Activated naive CD4-positive, alpha-beta T cell treated with Interleukin-2 at 50 U/mL for 16 hours (primary cell): ENCODE results near the gene TMEM132D.

Source experiments
- DNase-seq: peaks from one replicate; pipeline ENCODE4 v3.0.0-alpha.2; 2020

The TMEM132D gene

GRCh38 chr12:129527506-129527905 lies 376.3 kb downstream of the TMEM132D start:
- no peak for DNase-seq

- no peak for DNase-seq
These were observed 380.2 kb downstream of the TMEM132D start for GRCh38 chr12:129523621-129524020.

- no peak for DNase-seq
These were observed 383.1 kb downstream of the TMEM132D start for GRCh38 chr12:129520739-129521138.

GRCh38 chr12:129503802-129504201 lies 400.0 kb downstream of the TMEM132D start:
- DNase-seq: no peak

- DNase-seq: no peak
These were observed 407.6 kb downstream of the TMEM132D start for GRCh38 chr12:129496226-129496625.

- no peak for DNase-seq
These were observed 409.1 kb downstream of the TMEM132D start for GRCh38 chr12:129494766-129495165.

GRCh38 chr12:129494260-129494659 lies 409.6 kb downstream of the TMEM132D start:
- DNase-seq: no peak

- no peak for DNase-seq
These were observed 414.6 kb downstream of the TMEM132D start for GRCh38 chr12:129489100-129489676.

GRCh38 chr12:129486931-129487330 lies 416.9 kb downstream of the TMEM132D start:
- no peak for DNase-seq

- no peak for DNase-seq
These were observed 420.5 kb downstream of the TMEM132D start for GRCh38 chr12:129483111-129483893.

GRCh38 chr12:129481921-129482320 lies 421.9 kb downstream of the TMEM132D start:
- DNase-seq: no peak

- no peak for DNase-seq
These were observed 433.6 kb downstream of the TMEM132D start for GRCh38 chr12:129470196-129470595.

GRCh38 chr12:129467726-129468125 lies 436.1 kb downstream of the TMEM132D start:
- no peak for DNase-seq

- DNase-seq: no peak
These were observed 436.5 kb downstream of the TMEM132D start for GRCh38 chr12:129467289-129467688.

GRCh38 chr12:129466499-129466898 lies 437.3 kb downstream of the TMEM132D start:
- no peak for DNase-seq

- no peak for DNase-seq
These were observed 443.9 kb downstream of the TMEM132D start for GRCh38 chr12:129459886-129460285.

- no peak for DNase-seq
These were observed 457.1 kb downstream of the TMEM132D start for GRCh38 chr12:129446696-129447095.

GRCh38 chr12:129440278-129440677 lies 463.5 kb downstream of the TMEM132D start:
- DNase-seq: no peak

- DNase-seq: no peak
These were observed 469.0 kb downstream of the TMEM132D start for GRCh38 chr12:129434790-129435189.

GRCh38 chr12:129428240-129428936 lies 475.4 kb downstream of the TMEM132D start:
- no peak for DNase-seq

- DNase-seq: no peak
These were observed 480.7 kb downstream of the TMEM132D start for GRCh38 chr12:129423041-129423580.

GRCh38 chr12:129413295-129413694 lies 490.5 kb downstream of the TMEM132D start:
- DNase-seq: no peak

GRCh38 chr12:129409281-129409680 lies 494.5 kb downstream of the TMEM132D start:
- DNase-seq: no peak

GRCh38 chr12:129404556-129404955 lies 499.3 kb downstream of the TMEM132D start:
- no peak for DNase-seq
